Stimulated activated CD8-positive, alpha-beta memory T cell treated with anti-CD3 and anti-CD28 coated beads, Interleukin-7, amount 100 ng/mL, for 1 hour (primary cell): ENCODE measurements around the gene ENTREP3.
"Not testable (repeated sequence)": the region's sequence is repeated elsewhere in the genome, so short reads cannot be mapped to it uniquely, and the experiment has no call there.

Experiments used
- DNase-seq, 2 donors: peaks; one replicate each; pipeline ENCODE4 v3.0.0-alpha.2; 2020; ENCODE audit warnings: low read depth in 2 of 2

ENTREP3 gene

GRCh38 chr1:155255243-155256007 is at the start of gene ENTREP3:
Gene ENTREP3, minus strand, starts transcription at chr1:155255483. Its CDS starts 606 bp downstream, at chr1:155254877.
- DNase-seq = peak in 1 of 2 donors; percentile 47

- no peak for DNase-seq
Measured at GRCh38 chr1:155304558-155305063, 49.3 kb upstream of the ENTREP3 start.

GRCh38 chr1:155301342-155301841 is 46.1 kb upstream of the ENTREP3 start, which contains the start of gene PKLR:
Gene PKLR, minus strand, starts transcription at chr1:155301438. Its CDS starts 43 bp downstream, at chr1:155301395.
- no peak for DNase-seq

- DNase-seq = no peak
Measured at GRCh38 chr1:155300553-155301329, 45.5 kb upstream of the ENTREP3 start.

GRCh38 chr1:155300024-155300423 is 44.7 kb upstream of the ENTREP3 start:
- no peak for DNase-seq

GRCh38 chr1:155297384-155297783 is 42.1 kb upstream of the ENTREP3 start:
- no peak for DNase-seq

- DNase-seq = no peak
Measured at GRCh38 chr1:155296661-155297060, 41.4 kb upstream of the ENTREP3 start.

GRCh38 chr1:155295942-155296267 is 40.6 kb upstream of the ENTREP3 start:
- DNase-seq = no peak

GRCh38 chr1:155295183-155295941 is 40.1 kb upstream of the ENTREP3 start:
- DNase-seq = no peak

GRCh38 chr1:155294520-155295182 is 39.4 kb upstream of the ENTREP3 start:
- DNase-seq = no peak

- DNase-seq = no peak
Measured at GRCh38 chr1:155293086-155293749, 37.9 kb upstream of the ENTREP3 start.

GRCh38 chr1:155291006-155291405 is 35.7 kb upstream of the ENTREP3 start:
- not testable (repeated sequence) for DNase-seq

GRCh38 chr1:155287987-155288543 is 32.8 kb upstream of the ENTREP3 start:
- no peak for DNase-seq

- no peak for DNase-seq
Measured at GRCh38 chr1:155286544-155286943, 31.3 kb upstream of the ENTREP3 start.

- no peak for DNase-seq
Measured at GRCh38 chr1:155285631-155286044, 30.4 kb upstream of the ENTREP3 start.

GRCh38 chr1:155285063-155285462 is 29.8 kb upstream of the ENTREP3 start:
- DNase-seq = no peak

GRCh38 chr1:155284476-155284875 is 29.2 kb upstream of the ENTREP3 start:
- DNase-seq = no peak

GRCh38 chr1:155282488-155283091 is 27.3 kb upstream of the ENTREP3 start:
- DNase-seq = no peak

- DNase-seq = no peak
Measured at GRCh38 chr1:155279268-155279667, 24.0 kb upstream of the ENTREP3 start.

- no peak for DNase-seq
Measured at GRCh38 chr1:155278689-155279160, 23.4 kb upstream of the ENTREP3 start.
